ENCODE results near the gene PERM1. TPM values are rescaled to one million over a fixed set of nuclear protein-coding genes. Genes with fewer than 3 reads are reported as not detected.

The PERM1 gene
- polyA plus RNA-seq, 1 donor (not counting 4 experiments of a cell fraction or from before 2014, with no cell fraction given): not detected

GRCh38 chr1:970242-970972 lies 11.5 kb downstream of the PERM1 start:
- H2AFZ ChIP-seq (ENCODE audit: control insufficient read depth, low read length): no peak overlapping the region
- no peak overlapping the region for H3K4me2 ChIP-seq (ENCODE audit: control insufficient read depth, extremely low read depth, insufficient read depth, low read depth, low read length)
- no peaks in the 10 kb centered on the region for H3K9me1 ChIP-seq (ENCODE audit: control insufficient read depth, extremely low read depth, insufficient read depth, low read length)
- no peak overlapping the region for H3K4me3 ChIP-seq (ENCODE audit: control insufficient read depth in 2 of 3, extremely low read depth in 1 of 3, insufficient read depth in 2 of 3, low read depth in 1 of 3, low read length in 3 of 3)
- H3K27me3 ChIP-seq (ENCODE audit: control insufficient read depth, extremely low read depth, insufficient read depth, low read length): no peaks in the 10 kb centered on the region
- DNase-seq (ENCODE audit: low read depth, low spot score) (no peak), FAIRE-seq (no peak)
- H3K9me3 ChIP-seq (ENCODE audit: control insufficient read depth, low read depth, low read length): no peaks in the 10 kb centered on the region
- no peaks in the 10 kb centered on the region for H4K20me1 ChIP-seq (ENCODE audit: control insufficient read depth, extremely low read depth, insufficient read depth, low read length)
- H3K9ac ChIP-seq (ENCODE audit: control insufficient read depth, extremely low read depth, insufficient read depth, low read length): no peak overlapping the region
- no peak for TF ChIP-seq CTCF (optimal IDR thresholded peaks at IDR 0.05 in 1 of 3, IDR thresholded peaks at IDR 0.05 in 1 of 3, conservative IDR thresholded peaks at IDR 0.05 in 1 of 3; ENCODE audit: extremely low read depth in 1 of 3, insufficient read depth in 2 of 3, low read length in 3 of 3)
- TF ChIP-seq EZH2 (IDR thresholded peaks at IDR 0.05; ENCODE audit: low read length): no peak
- H3K4me1 ChIP-seq (ENCODE audit: control insufficient read depth, extremely low read depth, insufficient read depth, low read length): peaks cover 13% of the 10 kb centered on the region
- dilution Hi-C loops (cut with MboI; ENCODE audit: extremely low pct_ligation_motif_present, low sequenced_read_pairs): no loop called here
- no peak overlapping the region for H3K27ac ChIP-seq (ENCODE audit: control insufficient read depth, insufficient read depth, low read length)
- H3K79me2 ChIP-seq (ENCODE audit: control insufficient read depth, insufficient read depth, low read length): no peaks in the 10 kb centered on the region
- H3K36me3 ChIP-seq (ENCODE audit: control insufficient read depth in 2 of 2, extremely low read depth in 1 of 2, insufficient read depth in 2 of 2, low read length in 2 of 2): peaks cover 0 to 3% of the 10 kb centered on the region in 2 experiments

GRCh38 chr1:969260-969855 lies 12.5 kb downstream of the PERM1 start:
- Histone ChIP-seq H3K4me2 (ENCODE audit: control insufficient read depth, extremely low read depth, insufficient read depth, low read depth, low read length) (no peak overlapping the region), H3K36me3 (ENCODE audit: control insufficient read depth in 2 of 2, extremely low read depth in 1 of 2, insufficient read depth in 2 of 2, low read length in 2 of 2) (peaks cover 0 to 3% of the 10 kb centered on the region in 2 experiments), H4K20me1 (ENCODE audit: control insufficient read depth, extremely low read depth, insufficient read depth, low read length) (no peaks in the 10 kb centered on the region), H3K9me3 (ENCODE audit: control insufficient read depth, low read depth, low read length) (no peaks in the 10 kb centered on the region), H3K4me1 (ENCODE audit: control insufficient read depth, extremely low read depth, insufficient read depth, low read length) (peaks cover 13% of the 10 kb centered on the region), H3K4me3 (ENCODE audit: control insufficient read depth in 2 of 3, extremely low read depth in 1 of 3, insufficient read depth in 2 of 3, low read depth in 1 of 3, low read length in 3 of 3) (no peak overlapping the region), H3K27me3 (ENCODE audit: control insufficient read depth, extremely low read depth, insufficient read depth, low read length) (no peaks in the 10 kb centered on the region), H3K27ac (ENCODE audit: control insufficient read depth, insufficient read depth, low read length) (no peak overlapping the region), H3K9ac (ENCODE audit: control insufficient read depth, extremely low read depth, insufficient read depth, low read length) (no peak overlapping the region), H2AFZ (ENCODE audit: control insufficient read depth, low read length) (no peak overlapping the region), H3K9me1 (ENCODE audit: control insufficient read depth, extremely low read depth, insufficient read depth, low read length) (no peaks in the 10 kb centered on the region), H3K79me2 (ENCODE audit: control insufficient read depth, insufficient read depth, low read length) (no peaks in the 10 kb centered on the region)
- FAIRE-seq: peak; percentile 13
- dilution Hi-C loops (cut with MboI; ENCODE audit: extremely low pct_ligation_motif_present, low sequenced_read_pairs): no loop called here
- no peak for DNase-seq (ENCODE audit: low read depth, low spot score)
- TF ChIP-seq EZH2 (IDR thresholded peaks at IDR 0.05; ENCODE audit: low read length) (no peak), CTCF (optimal IDR thresholded peaks at IDR 0.05 in 1 of 3, IDR thresholded peaks at IDR 0.05 in 1 of 3, conservative IDR thresholded peaks at IDR 0.05 in 1 of 3; ENCODE audit: extremely low read depth in 1 of 3, insufficient read depth in 2 of 3, low read length in 3 of 3) (no peak)

Data from keratinocyte (primary cell).